ENCODE data around the gene C4orf46.
"Not testable (repeated sequence)": the region's sequence is repeated elsewhere in the genome, so short reads cannot be mapped to it uniquely, and the experiment has no call there.

Gene C4orf46

DNA sequence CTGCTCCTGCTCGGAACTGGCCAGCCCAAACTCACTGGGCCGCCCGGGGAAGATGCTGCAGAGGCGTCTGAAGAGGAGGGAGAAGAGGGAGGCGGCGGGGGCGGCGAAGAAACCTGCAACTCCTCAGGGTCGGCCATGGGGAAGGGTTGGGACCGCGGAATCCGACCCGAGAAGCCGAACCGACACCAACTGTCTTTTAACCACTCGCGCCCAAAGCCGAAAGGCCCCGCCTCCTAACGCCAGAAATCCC, at the start of gene C4orf46:
Gene C4orf46, minus strand, starts transcription at position 223 of the 250 bp plus-strand sequence. Its CDS starts 86 bp downstream, at position 137.
- Mint-ChIP-seq H3K27ac (peak within 1 kb of the TSS; percentile 92), H3K4me1 (ENCODE audit: low read depth) (peaks cover 27% of the 10 kb centered on the region), H3K4me3 (peak within 1 kb of the TSS; percentile 90), H3K36me3 (ENCODE audit: low read depth) (peaks cover 4% of the 10 kb centered on the region), H3K27me3 (ENCODE audit: low read depth) (no peaks in the 10 kb centered on the region), H3K9me3 (no peaks in the 10 kb centered on the region)

DNA sequence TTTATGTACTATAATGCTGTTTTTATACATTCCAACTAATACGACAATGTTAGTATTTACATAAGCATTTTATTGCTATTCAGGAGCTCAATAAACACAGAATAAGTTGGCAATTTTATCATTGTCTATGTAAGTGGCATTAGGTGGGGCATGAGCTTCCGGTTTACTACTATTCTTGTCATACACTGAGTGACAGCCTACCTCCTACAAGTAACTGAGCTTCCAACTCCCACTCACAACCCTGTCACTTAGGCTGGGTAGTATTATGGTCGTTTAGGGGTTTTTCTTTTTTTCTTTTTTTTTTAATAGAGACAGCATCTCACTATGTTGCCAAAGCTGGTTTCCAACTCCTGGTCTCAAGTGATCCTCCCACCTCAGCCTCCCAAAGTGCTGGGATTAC, 44.1 kb upstream of the C4orf46 start:
- peaks cover 19% of the 10 kb centered on the region for H3K4me1 Mint-ChIP-seq (ENCODE audit: low read depth)
- no peak overlapping the region for H3K4me3 Mint-ChIP-seq
- H3K27me3 Mint-ChIP-seq (ENCODE audit: low read depth): no peaks in the 10 kb centered on the region
- H3K27ac Mint-ChIP-seq: no peak overlapping the region
- H3K9me3 Mint-ChIP-seq: no peaks in the 10 kb centered on the region
- H3K36me3 Mint-ChIP-seq (ENCODE audit: low read depth): peaks cover 62% of the 10 kb centered on the region

DNA sequence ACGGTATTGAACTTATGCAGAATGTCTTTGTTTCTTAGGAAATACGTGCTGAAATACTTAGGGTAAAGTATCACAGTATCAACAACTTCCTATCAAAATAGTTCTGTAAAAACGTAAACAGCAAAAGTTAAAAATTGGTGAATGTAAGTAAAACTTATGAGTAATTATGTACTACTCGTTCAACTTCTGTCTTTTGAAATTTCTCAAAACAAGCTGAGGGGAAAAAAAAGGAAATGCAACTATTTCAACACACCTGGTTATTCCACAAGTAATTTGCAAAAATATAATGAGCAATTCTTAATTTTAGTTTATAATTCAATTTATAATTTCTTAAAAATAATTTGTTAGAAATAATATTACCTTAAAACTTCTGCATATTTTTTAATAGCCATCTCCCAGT, 43.2 kb upstream of the C4orf46 start:
- peaks cover 63% of the 10 kb centered on the region for H3K36me3 Mint-ChIP-seq (ENCODE audit: low read depth)
- H3K4me3 Mint-ChIP-seq: no peak overlapping the region
- no peaks in the 10 kb centered on the region for H3K9me3 Mint-ChIP-seq
- peaks cover 19% of the 10 kb centered on the region for H3K4me1 Mint-ChIP-seq (ENCODE audit: low read depth)
- no peak overlapping the region for H3K27ac Mint-ChIP-seq
- H3K27me3 Mint-ChIP-seq (ENCODE audit: low read depth): no peaks in the 10 kb centered on the region

DNA sequence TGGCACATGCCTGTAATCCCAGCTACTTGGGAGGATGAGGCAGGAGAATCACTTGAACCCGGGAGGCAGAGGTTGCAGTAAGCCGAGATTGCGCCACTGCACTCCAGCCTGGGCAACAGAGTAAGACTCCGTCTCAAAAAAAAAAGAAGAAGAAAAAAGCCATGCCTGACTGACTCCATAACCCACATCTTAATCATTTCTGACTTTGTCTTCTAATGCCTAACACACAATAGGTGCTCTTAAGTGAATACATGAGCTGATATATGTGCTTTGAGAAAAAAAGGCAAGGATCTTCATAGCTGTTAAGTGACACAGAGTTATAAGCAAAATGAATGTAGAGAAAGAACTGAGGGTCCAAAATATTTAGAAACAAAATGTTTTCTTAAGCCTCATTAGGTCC, 40.9 kb upstream of the C4orf46 start:
- not testable (repeated sequence) for H3K27ac Mint-ChIP-seq, H3K9me3 Mint-ChIP-seq
- H3K36me3 Mint-ChIP-seq (ENCODE audit: low read depth): peaks cover 49% of the 10 kb centered on the region

DNA sequence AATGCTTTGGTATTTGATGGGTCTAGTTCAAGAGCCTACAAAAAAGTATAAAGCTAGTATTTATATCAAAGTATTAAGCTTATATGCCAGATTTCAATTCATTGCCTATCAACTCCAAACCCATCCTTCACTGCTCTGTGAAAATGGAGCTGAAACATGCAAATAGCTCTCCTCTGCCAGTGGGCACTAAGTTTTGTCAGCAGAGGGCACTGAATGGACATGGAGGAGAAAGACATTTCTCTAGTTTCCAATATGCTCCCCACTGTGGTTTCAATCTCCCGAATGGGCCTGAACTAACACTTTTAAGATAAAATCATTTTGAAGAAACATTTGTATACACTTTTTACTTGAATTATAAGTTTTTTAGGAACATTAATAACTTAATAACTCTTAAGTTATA, 39.1 kb upstream of the C4orf46 start:
- Mint-ChIP-seq H3K36me3 (ENCODE audit: low read depth) (peaks cover 47% of the 10 kb centered on the region), H3K4me1 (ENCODE audit: low read depth) (peaks cover 5% of the 10 kb centered on the region), H3K9me3 (no peaks in the 10 kb centered on the region), H3K27ac (no peak overlapping the region), H3K27me3 (ENCODE audit: low read depth) (no peaks in the 10 kb centered on the region), H3K4me3 (no peak overlapping the region)

More for the DNA sequence above, 40.9 kb upstream of the C4orf46 start:
- H3K27me3 Mint-ChIP-seq (ENCODE audit: low read depth); H3K4me1 Mint-ChIP-seq (ENCODE audit: low read depth); H3K4me3 Mint-ChIP-seq: not testable (repeated sequence)

DNA sequence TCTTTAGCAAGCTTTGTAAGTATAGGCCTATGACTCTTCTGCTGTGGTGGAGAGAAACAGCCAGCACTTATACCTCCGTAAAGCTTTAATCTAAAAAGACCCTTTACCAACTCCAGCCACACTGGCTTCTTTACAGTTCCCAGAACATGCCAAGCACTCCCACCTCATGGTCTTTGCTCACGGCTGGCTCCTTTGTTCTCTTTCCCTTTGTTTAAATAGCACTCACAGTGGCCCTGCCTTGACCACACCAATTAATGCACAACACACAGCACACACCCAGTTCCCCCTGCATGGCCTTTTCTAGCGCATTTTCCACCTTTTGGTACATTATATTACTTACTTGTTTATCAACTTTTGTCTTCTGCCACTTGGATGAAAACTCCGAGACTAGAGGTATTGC, 32.6 kb upstream of the C4orf46 start:
- H3K4me1 Mint-ChIP-seq (ENCODE audit: low read depth): no peaks in the 10 kb centered on the region
- no peak overlapping the region for H3K27ac Mint-ChIP-seq
- H3K36me3 Mint-ChIP-seq (ENCODE audit: low read depth): peaks cover 25% of the 10 kb centered on the region
- H3K27me3 Mint-ChIP-seq (ENCODE audit: low read depth): no peaks in the 10 kb centered on the region
- no peaks in the 10 kb centered on the region for H3K9me3 Mint-ChIP-seq
- H3K4me3 Mint-ChIP-seq: no peak overlapping the region

DNA sequence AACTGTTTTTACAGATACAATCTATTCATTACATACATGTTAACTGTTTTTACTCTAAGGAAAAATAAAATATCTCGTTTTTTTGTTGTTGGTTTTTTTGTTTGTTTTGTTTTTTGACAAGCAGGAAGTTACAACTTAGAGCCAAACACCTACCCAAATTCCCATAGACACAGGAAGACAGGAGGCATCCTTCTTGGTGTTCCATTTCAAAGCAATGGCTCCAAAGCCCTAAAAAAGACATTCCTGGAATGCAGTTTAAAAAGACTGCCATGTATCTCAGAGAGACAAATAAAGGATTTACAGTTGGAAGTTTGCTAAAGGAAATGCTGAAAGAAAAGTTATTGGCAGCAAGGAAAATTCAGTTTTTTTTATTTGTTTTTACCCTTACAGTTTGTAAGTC, 17.1 kb upstream of the C4orf46 start:
- Mint-ChIP-seq H3K4me1 (ENCODE audit: low read depth) (no peaks in the 10 kb centered on the region), H3K4me3 (no peak overlapping the region), H3K36me3 (ENCODE audit: low read depth) (peaks cover 9% of the 10 kb centered on the region), H3K9me3 (no peaks in the 10 kb centered on the region), H3K27ac (no peak overlapping the region), H3K27me3 (ENCODE audit: low read depth) (no peaks in the 10 kb centered on the region)

DNA sequence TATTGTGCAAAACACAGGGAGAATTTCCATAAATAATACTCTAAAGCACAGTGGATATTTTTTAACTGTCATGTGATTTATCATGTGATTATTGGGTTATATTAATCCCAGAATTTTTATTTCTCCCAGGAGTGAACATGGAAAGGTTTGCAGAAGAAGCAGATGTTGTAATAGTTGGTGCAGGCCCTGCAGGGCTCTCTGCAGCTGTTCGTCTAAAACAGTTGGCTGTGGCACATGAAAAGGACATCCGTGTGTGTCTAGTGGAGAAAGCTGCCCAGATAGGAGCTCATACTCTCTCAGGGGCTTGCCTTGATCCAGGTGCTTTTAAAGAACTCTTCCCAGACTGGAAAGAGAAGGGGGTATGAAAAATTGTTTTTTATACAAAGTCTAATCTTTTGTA, 10.4 kb upstream of the C4orf46 start:
- Mint-ChIP-seq H3K27ac (no peak overlapping the region), H3K4me1 (ENCODE audit: low read depth) (no peaks in the 10 kb centered on the region), H3K4me3 (no peak overlapping the region), H3K9me3 (no peaks in the 10 kb centered on the region), H3K36me3 (ENCODE audit: low read depth) (peaks cover 13% of the 10 kb centered on the region), H3K27me3 (ENCODE audit: low read depth) (no peaks in the 10 kb centered on the region)

DNA sequence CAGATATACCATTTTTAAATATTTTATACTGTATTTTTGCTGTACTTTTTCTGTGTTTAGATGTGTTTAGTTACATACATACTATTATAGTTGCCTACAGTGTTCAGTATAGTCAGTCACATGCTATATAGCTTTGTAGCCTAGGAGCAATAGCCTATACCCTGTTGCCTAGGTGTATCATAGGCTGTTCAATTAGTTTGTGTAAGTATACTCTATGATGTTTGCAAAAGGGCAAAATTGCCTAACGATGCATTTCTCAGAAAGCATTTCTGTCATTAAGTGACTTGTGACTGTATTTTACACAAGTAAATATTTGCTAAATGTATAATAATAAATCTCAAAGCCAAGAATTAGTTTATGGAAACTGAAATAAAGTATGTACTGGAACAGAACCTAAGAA, 9.9 kb upstream of the C4orf46 start:
- Mint-ChIP-seq H3K4me1 (ENCODE audit: low read depth) (no peaks in the 10 kb centered on the region), H3K4me3 (no peak overlapping the region), H3K36me3 (ENCODE audit: low read depth) (peaks cover 10% of the 10 kb centered on the region), H3K27me3 (ENCODE audit: low read depth) (no peaks in the 10 kb centered on the region), H3K27ac (no peak overlapping the region), H3K9me3 (no peaks in the 10 kb centered on the region)

DNA sequence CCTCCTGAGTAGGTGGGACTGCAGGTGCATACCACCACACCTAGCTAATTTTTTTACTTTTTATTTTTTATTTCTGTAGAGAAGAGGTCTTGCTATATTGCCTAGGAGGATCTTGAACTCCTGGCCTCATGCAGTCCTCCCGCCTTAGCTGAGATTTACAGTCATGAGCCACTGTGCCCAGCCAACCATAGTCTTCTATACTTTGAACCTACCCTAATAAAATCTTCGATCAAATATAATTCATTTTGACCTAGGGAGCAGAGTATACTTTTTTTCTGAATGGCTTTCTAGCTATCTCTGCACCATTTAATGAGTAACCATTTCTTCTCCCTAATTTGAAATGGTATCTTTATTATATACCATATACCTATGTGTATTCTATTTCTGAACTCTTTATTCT, 7.1 kb upstream of the C4orf46 start:
- H3K9me3 Mint-ChIP-seq: no peaks in the 10 kb centered on the region
- H3K27me3 Mint-ChIP-seq (ENCODE audit: low read depth): no peaks in the 10 kb centered on the region
- H3K4me1 Mint-ChIP-seq (ENCODE audit: low read depth): peaks cover 3% of the 10 kb centered on the region
- H3K36me3 Mint-ChIP-seq (ENCODE audit: low read depth): peaks cover 5% of the 10 kb centered on the region
- no peak overlapping the region for H3K27ac Mint-ChIP-seq
- no peak overlapping the region for H3K4me3 Mint-ChIP-seq

DNA sequence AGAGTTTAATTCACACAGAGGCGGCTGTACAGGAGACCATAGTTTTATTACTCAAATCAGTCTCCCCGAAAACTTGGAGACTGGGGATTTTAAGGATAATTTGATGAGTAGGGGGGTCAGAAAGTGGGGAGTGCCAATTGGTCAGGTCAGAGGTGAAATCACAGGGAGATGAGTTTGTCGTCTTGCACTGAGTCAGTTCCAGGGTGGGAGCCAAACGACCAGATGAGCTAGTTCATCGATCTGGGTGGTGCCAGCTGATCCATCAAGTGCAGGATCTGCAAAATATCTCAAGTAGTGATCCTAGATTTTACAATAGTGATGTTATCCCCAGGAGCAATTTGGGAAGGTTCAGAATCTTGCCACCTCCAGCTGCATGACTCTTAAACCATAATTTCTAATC, 4.4 kb upstream of the C4orf46 start:
- Mint-ChIP-seq H3K27ac (no peak overlapping the region), H3K4me1 (ENCODE audit: low read depth) (peaks cover 11% of the 10 kb centered on the region), H3K27me3 (ENCODE audit: low read depth) (no peaks in the 10 kb centered on the region), H3K36me3 (ENCODE audit: low read depth) (peaks cover 5% of the 10 kb centered on the region), H3K9me3 (no peaks in the 10 kb centered on the region), H3K4me3 (no peak overlapping the region)

DNA sequence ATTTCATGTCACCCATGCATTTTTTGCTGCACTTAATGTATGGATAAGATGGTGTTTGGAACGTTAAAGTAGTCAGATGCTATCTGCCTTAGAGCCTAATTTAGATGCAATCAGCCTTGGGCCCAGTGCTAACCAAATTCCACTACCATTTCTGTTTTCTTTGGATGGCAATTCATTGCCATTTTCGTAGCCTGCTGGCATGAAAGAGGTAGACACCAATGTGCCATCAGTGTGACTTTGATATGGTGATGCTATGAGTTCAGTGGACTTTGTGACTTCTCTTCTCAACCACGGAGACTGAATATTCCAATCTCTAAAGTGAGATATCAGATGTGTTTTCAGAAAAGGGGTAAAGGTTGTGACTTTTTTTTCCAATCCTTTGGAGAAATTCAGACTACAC, 1.9 kb upstream of the C4orf46 start:
- Mint-ChIP-seq H3K4me1 (ENCODE audit: low read depth) (peaks cover 25% of the 10 kb centered on the region), H3K4me3 (no peak overlapping the region), H3K36me3 (ENCODE audit: low read depth) (peaks cover under 1% of the 10 kb centered on the region), H3K9me3 (no peaks in the 10 kb centered on the region), H3K27ac (peak overlapping the region; percentile 5), H3K27me3 (ENCODE audit: low read depth) (no peaks in the 10 kb centered on the region)

DNA sequence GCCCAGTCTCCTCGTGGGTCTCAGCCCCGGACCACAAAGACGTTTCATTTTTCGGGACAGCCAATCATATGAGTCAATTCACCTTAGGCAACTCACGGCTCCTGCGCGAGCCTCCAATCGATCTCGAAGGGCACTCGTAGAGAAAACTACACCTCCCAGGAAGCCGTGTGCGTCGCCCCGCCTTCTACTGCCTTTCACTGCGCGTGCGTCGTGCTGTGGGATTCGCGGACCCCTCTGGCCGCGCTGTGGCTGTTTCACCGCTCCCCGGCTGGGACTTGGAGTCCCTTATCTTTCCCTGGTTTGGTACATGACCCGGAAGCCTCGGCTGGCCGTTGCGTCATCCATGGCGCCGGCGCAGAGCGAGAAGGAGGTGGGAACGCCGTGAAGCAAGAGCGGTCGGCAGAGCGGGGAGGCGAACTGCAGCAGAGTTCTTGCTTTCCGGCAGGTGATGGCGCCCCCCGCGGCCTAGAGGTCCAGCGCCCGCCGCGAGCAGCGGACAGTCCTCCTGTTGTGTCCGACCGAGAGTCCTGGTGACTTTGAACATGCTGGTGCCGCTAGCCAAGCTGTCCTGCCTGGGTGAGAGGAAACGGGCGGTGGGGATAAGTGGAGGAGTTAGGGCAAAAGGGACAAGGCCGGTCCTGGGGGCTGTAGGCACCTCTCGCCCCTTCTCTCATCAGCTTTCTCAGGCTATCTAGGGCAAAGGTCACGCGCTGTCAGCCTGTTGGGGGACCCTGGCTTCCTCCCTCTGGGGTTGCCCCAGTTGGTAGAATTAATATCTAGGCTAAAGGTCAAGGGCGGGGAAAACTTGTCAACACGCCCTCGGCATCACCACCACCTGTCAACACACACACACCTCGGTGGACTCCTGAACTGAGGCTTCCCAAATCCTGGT, 474 bp upstream of the C4orf46 start, which contains the start of gene ETFDH:
Gene ETFDH, plus strand, starts transcription at position 382 of the 892 bp plus-strand sequence. Its CDS starts 161 bp downstream, at position 543.
- H3K9me3 Mint-ChIP-seq: no peaks in the 10 kb centered on the region
- peaks cover 4% of the 10 kb centered on the region for H3K36me3 Mint-ChIP-seq (ENCODE audit: low read depth)
- H3K27ac Mint-ChIP-seq: peak within 1 kb of the TSS; percentile 92
- peaks cover 27% of the 10 kb centered on the region for H3K4me1 Mint-ChIP-seq (ENCODE audit: low read depth)
- H3K27me3 Mint-ChIP-seq (ENCODE audit: low read depth): no peaks in the 10 kb centered on the region
- H3K4me3 Mint-ChIP-seq: peak within 1 kb of the TSS; percentile 90

DNA sequence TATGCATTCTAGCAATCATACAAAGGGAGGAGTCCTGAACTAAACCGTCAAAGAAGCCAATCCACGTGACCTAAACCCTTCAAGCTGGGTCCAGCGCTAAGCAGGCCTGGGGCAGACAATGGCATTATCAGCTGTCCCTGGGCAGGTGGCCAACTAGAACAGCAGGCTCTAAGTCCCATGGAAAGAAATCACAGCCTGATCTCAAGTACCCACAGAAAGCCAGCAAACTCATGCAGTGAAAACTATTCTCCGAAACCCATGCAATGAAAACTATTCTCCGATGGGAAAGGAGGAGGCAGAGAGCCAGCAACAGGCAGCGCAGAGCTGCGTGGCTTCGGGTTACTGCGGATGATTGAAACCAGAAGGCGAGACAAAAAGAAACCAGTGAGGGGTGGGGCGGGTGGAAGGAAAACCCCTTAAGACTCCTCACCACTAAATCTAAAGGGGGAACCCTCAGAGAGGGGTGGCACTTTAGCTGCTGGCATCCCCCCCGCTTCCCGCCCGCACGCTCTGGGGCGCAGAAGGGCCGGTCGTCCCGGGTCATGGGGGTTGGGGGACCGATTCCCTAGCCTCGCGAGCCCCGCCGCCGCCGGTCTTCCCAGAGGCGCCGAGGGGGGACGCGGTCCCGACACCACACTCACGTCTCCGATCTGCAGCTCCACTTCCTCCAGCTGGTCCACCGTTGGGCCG, 567 bp downstream of the C4orf46 start:
- Mint-ChIP-seq H3K27ac (peak overlapping the region; percentile 92), H3K9me3 (no peaks in the 10 kb centered on the region), H3K27me3 (ENCODE audit: low read depth) (no peaks in the 10 kb centered on the region), H3K4me3 (peak overlapping the region; percentile 90), H3K36me3 (ENCODE audit: low read depth) (peaks cover 7% of the 10 kb centered on the region), H3K4me1 (ENCODE audit: low read depth) (peaks cover 24% of the 10 kb centered on the region)

DNA sequence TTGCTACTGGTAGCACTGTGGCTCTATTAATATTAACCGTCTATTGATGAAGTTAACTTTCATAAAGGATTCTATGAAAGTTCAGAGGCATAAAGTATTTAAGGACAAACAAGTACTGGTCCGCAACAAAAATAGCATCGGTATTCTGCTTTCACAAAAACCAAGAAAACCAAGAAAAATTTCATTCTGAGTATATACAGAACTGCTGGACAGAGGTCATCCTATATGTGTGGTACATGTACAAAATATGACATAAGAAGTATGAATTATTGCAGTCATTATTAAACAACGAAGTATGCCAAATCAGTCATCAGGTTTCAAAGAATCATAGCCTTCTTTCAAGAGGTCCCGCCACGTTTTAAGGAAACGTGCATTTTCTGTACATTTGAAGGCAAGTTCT, 2.4 kb downstream of the C4orf46 start:
- Mint-ChIP-seq H3K4me1 (ENCODE audit: low read depth) (peaks cover 24% of the 10 kb centered on the region), H3K36me3 (ENCODE audit: low read depth) (peaks cover 15% of the 10 kb centered on the region), H3K9me3 (no peaks in the 10 kb centered on the region), H3K27ac (no peak overlapping the region), H3K4me3 (peak overlapping the region; percentile 21), H3K27me3 (ENCODE audit: low read depth) (no peaks in the 10 kb centered on the region)

All from T-helper 1 cell treated with Interleukin-12 subunit alpha and Interleukin-12 subunit beta and Interleukin-4 antibody, amounts not matched to agents 30 μg/mL and 1 μg/mL, for 36 hours (primary cell).